Measurements from ENCODE around the gene CHEK2. TPM values are rescaled to one million over a fixed set of nuclear protein-coding genes. Genes with fewer than 3 reads are reported as not detected.

CHEK2 gene
- polyA plus RNA-seq, 3 donors, result 6.6 to 13.1 (median 7.8) TPM

DNA sequence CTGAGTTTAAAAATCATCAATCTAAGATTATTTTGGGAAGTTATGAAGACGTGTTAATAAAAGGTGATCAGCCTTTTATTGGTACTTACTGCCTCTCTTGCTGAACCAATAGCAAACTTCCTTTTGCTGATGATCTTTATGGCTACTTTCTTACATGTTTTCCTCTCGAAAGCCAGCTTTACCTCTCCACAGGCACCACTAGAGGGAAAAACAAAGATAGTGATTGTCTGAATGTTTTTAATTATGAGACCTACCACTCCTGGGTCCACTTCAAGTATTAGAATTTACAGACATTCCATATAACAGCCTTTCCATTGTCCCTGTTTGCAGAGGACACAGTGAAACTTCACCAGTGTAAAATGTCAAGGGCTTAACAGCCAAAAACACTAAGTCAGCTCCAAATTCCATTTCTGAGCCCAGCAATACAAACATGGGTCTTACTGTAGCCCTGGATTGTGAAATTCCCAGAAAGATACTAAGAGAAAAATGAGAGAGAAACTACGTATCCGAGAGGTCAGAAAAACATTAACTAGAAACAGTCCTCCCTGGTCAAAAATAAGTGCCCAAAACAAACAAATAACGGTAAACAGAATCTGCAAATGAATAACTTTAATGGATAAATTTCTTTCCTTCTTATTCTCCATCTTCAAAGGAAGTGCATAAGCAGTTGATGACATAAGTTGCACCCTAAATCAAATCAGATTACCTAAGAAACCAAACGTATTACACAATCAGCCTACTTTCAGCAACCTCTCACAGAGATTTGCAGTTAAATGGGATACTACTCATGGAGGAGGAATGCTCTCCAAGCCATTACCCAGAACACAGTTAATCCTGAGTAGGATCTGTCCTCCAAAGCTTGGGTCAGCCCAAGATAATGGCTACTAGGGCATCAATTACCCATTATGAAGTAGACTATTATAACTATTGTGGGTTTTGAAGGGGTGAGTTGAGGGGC lies 29.5 kb downstream of the CHEK2 start:
- H3K4me1 Mint-ChIP-seq, result peaks cover 6% of the 10 kb centered on the region
- no CpG with 5 or more reads among the region's 6 CpGs for WGBS (ENCODE audit: insufficient coverage)
- peaks cover 0 to 3% (median 0%) of the 10 kb centered on the region in 7 donors for H3K9me3 Mint-ChIP-seq
- peaks cover 33 to 44% of the 10 kb centered on the region in 2 donors for H3K36me3 Mint-ChIP-seq
- Histone ChIP-seq H3K79me2 (ENCODE audit: insufficient read depth, low read length) (no peaks in the 10 kb centered on the region), H2AFZ (ENCODE audit: insufficient read depth, low read depth, low read length, poor library complexity, severe bottlenecking) (no peak overlapping the region), H3K4me2 (replicated peaks; ENCODE audit: extremely low read depth, low read length, poor library complexity, severe bottlenecking) (no peak overlapping the region), H3K27me3 (ENCODE audit: control insufficient read depth in 2 of 2, insufficient read depth in 2 of 2, low read length in 2 of 2) (no peaks in the 10 kb centered on the region), H4K20me1 (ENCODE audit: insufficient read depth, low read length) (no peaks in the 10 kb centered on the region), H3K4me1 (ENCODE audit: control insufficient read depth in 1 of 2, insufficient read depth in 2 of 2, low read length in 2 of 2) (peaks cover 0 to 3% of the 10 kb centered on the region in 2 donors), H3K27ac (ENCODE audit: low read depth in 1 of 2, low read length in 2 of 2) (no peak overlapping the region), H3K36me3 (replicated peaks in 1 of 2; ENCODE audit: control insufficient read depth in 1 of 2, insufficient read depth in 2 of 2, low read length in 2 of 2) (peaks cover 17 to 48% of the 10 kb centered on the region in 2 donors), H3K9ac (ENCODE audit: insufficient read depth, low read length, poor library complexity, severe bottlenecking) (no peak overlapping the region), H3K4me3 (replicated peaks in 1 of 3; ENCODE audit: low read depth in 2 of 3, low read length in 3 of 3) (no peak overlapping the region), H3K9me3 (replicated peaks in 1 of 2; ENCODE audit: control insufficient read depth in 1 of 2, insufficient read depth in 1 of 2, low read length in 2 of 2) (no peaks in the 10 kb centered on the region)
- peaks cover 0 to 1% (median 0%) of the 10 kb centered on the region in 3 donors for H3K27me3 Mint-ChIP-seq (ENCODE audit: low read depth in 3 of 3)
- H3K4me3 Mint-ChIP-seq, result no peak overlapping the region
- no peak overlapping the region for H3K27ac Mint-ChIP-seq
- intact Hi-C loops (cut with micrococcal nuclease), result loop anchor here in 1 of 2 donors (10.0 kb wide), 1 partner anchor 57 kb away; no protein-coding TSS in a partner anchor
- DNase-seq, result peak in 1 of 3 donors; percentile 1
- TF ChIP-seq, protein P1, sequence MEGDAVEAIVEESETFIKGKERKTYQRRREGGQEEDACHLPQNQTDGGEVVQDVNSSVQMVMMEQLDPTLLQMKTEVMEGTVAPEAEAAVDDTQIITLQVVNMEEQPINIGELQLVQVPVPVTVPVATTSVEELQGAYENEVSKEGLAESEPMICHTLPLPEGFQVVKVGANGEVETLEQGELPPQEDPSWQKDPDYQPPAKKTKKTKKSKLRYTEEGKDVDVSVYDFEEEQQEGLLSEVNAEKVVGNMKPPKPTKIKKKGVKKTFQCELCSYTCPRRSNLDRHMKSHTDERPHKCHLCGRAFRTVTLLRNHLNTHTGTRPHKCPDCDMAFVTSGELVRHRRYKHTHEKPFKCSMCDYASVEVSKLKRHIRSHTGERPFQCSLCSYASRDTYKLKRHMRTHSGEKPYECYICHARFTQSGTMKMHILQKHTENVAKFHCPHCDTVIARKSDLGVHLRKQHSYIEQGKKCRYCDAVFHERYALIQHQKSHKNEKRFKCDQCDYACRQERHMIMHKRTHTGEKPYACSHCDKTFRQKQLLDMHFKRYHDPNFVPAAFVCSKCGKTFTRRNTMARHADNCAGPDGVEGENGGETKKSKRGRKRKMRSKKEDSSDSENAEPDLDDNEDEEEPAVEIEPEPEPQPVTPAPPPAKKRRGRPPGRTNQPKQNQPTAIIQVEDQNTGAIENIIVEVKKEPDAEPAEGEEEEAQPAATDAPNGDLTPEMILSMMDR (IDR thresholded peaks at IDR 0.05), result no peak

DNA sequence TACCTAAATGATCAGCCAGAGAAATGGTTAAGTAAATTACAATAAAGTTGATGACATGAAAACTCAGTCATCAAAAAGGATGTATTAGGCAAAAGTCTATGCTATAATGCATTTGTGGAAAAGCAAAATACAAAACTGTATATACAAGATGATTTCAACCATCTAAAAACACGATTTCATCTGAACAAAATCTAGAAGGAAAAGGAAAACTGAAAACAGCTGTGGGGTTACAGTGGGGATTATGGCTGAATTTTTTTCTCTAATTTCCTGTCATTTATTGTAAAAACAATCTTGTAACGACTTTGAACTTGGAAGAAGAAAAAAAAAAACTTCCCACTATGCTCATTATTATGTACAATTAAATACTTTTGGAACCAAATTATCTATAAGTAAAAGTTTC lies 30.3 kb downstream of the CHEK2 start:
- Histone ChIP-seq H4K20me1 (ENCODE audit: insufficient read depth, low read length) (no peaks in the 10 kb centered on the region), H3K4me3 (replicated peaks in 1 of 3; ENCODE audit: low read depth in 2 of 3, low read length in 3 of 3) (no peak overlapping the region), H3K4me1 (ENCODE audit: control insufficient read depth in 1 of 2, insufficient read depth in 2 of 2, low read length in 2 of 2) (peaks cover 0 to 3% of the 10 kb centered on the region in 2 donors), H3K9me3 (replicated peaks in 1 of 2; ENCODE audit: control insufficient read depth in 1 of 2, insufficient read depth in 1 of 2, low read length in 2 of 2) (no peaks in the 10 kb centered on the region), H3K4me2 (replicated peaks; ENCODE audit: extremely low read depth, low read length, poor library complexity, severe bottlenecking) (no peak overlapping the region), H2AFZ (ENCODE audit: insufficient read depth, low read depth, low read length, poor library complexity, severe bottlenecking) (no peak overlapping the region), H3K9ac (ENCODE audit: insufficient read depth, low read length, poor library complexity, severe bottlenecking) (no peak overlapping the region), H3K36me3 (replicated peaks in 1 of 2; ENCODE audit: control insufficient read depth in 1 of 2, insufficient read depth in 2 of 2, low read length in 2 of 2) (peaks cover 17 to 51% of the 10 kb centered on the region in 2 donors), H3K79me2 (ENCODE audit: insufficient read depth, low read length) (no peaks in the 10 kb centered on the region), H3K27ac (ENCODE audit: low read depth in 1 of 2, low read length in 2 of 2) (no peak overlapping the region), H3K27me3 (ENCODE audit: control insufficient read depth in 2 of 2, insufficient read depth in 2 of 2, low read length in 2 of 2) (no peaks in the 10 kb centered on the region)
- intact Hi-C loops (cut with micrococcal nuclease), result loop anchor here in 1 of 2 donors (10.0 kb wide), 1 partner anchor 57 kb away; no protein-coding TSS in a partner anchor
- Mint-ChIP-seq H3K9me3 (peaks cover 0 to 3% (median 0%) of the 10 kb centered on the region in 7 donors), H3K36me3 (peaks cover 37 to 49% of the 10 kb centered on the region in 2 donors), H3K27me3 (ENCODE audit: low read depth in 3 of 3) (peaks cover 0 to 1% (median 0%) of the 10 kb centered on the region in 3 donors), H3K4me3 (no peak overlapping the region), H3K27ac (no peak overlapping the region), H3K4me1 (peaks cover 6% of the 10 kb centered on the region)
- TF ChIP-seq, protein P1 (IDR thresholded peaks at IDR 0.05), result no peak
- no CpG with 5 or more reads among the region's 2 CpGs for WGBS (ENCODE audit: insufficient coverage)
- DNase-seq, result no peak
